Inferior parietal cortex (tissue), 1 donor: ENCODE measurements around the gene RECQL.

ENCODE experiments used
- DNase-seq: peaks from one replicate; pipeline ENCODE4 v3.0.0-alpha.2; 2016; ENCODE audit errors: extremely low spot score

Gene RECQL

DNA sequence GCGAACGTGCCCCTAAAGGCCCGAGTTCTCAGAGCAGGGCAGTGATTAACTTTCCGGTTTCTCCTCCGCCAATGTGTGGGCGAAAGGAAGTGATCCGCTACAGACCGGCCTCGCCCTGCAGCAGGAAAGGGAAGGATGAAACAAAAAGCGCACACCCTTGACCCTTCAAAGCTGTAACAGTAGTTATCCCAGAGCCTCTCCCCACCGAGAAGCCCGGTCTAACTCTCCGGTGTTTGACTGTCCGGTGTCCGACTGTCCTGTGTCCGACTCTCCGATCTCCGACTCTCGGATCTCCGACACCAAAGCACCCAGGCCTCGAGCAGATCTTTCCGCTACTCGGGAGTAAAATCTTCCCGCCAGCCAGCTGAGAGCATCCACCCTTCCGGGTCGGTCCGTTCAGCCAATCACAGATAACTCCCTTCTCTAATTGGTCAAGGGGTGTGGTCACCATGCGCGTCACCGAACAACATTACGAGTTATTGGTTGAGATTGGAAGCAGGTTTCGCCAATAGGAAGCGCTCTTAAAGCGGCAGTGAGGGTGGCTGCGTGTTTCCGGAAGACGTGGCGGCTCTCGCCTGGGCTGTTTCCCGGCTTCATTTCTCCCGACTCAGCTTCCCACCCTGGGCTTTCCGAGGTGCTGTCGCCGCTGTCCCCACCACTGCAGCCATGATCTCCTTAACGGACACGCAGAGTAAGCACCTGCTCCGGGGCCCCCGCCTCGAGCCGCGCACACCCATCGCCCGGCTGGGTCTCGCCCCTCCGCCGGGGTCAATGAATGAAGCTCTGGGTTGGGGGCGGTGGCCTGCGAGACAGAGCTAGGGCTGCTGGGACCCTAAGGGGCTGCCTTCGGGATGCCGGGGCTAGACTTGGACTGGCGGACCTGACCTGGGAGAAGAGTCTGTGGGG lies at the start of gene RECQL, which contains the start of gene GOLT1B:
TSS of gene RECQL (minus strand) at position 378 of the 906 bp plus-strand sequence. CDS start 2,065 bp downstream, outside the sequence.
TSS of gene GOLT1B (plus strand) at position 532 of the 906 bp plus-strand sequence. CDS start at position 667, 135 bp downstream.
- DNase-seq = peak; percentile 100

GRCh38 chr12:21547437-21547836 lies 46.0 kb upstream of the RECQL start:
- no peak for DNase-seq

DNA sequence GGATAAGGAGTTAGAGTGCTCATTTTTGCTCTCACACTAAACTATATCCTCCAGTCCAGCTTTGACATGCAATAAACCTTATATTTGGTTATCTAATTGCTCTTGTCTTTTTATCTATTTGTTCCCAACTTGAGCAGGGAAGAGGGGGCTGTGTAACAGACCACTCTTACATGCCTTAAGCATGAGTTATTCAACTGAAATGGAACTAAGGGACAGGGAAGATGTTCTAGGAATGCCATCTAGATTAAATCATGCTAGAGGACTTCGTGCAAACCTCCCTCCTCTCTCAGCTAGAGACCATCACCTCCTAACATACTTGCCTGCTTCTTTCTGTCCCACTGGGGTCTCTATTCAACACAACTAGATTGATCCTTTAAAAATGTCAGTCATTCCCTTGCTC lies 45.3 kb upstream of the RECQL start:
- DNase-seq = no peak

DNA sequence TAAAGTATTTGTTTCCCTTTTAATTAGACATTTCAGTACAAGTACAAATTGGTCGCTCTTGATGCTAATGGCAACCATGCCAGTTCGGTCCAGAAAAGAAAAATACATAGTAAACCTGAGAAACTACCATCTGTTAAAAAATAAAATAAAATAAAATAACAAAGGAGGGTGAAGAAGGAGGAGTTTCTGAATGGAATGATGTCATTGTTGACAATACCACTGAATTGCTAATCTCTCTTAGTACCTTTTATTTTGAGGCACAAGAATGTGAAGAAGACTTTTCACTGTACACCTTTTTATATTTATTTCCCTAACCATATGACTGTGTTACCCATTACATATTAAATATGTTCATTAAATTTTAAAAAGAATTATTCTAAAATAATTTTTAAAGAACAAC lies 44.1 kb upstream of the RECQL start:
- DNase-seq = no peak

DNA sequence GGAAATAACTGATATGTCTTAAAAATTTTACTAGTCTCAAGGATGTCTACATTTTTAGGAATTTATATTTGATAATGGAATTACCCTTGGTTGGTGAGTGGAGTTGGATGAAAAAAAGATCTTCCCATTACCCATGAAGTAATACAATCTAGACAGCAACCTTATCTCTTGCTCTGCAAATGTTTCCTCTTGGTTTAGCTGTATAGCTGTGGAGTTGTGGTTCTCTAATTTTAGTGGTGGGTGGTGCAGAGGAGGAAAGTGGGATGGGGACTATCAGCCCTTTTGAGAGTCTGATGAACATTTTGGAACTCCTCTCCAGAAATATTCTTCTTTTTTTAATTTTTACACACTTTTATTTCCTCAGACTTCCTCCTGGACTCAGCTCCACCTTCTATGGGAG lies 41.7 kb upstream of the RECQL start:
- DNase-seq = no peak

DNA sequence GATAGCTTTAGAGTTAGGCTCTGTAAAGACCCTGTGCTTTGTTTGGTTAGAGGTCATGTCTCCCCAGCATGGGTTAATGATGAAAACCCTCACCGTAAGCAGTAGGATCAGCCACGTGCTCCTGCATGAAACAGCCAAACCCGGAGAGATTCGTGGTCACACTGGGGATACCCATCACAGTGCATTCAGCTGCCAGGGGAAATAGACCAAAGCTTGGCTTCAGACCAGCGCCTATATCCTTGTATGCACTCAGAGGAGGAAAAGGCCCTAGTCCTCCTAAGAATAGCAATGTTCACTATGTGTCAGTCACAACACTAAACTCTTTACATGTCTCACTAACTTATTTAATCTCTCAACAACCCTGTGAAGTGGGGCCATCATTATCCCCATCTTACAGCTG lies 41.0 kb upstream of the RECQL start:
- no peak for DNase-seq

GRCh38 chr12:21541773-21542172 lies 40.3 kb upstream of the RECQL start:
- DNase-seq = no peak

GRCh38 chr12:21539797-21540196 lies 38.4 kb upstream of the RECQL start:
- DNase-seq = no peak

DNA sequence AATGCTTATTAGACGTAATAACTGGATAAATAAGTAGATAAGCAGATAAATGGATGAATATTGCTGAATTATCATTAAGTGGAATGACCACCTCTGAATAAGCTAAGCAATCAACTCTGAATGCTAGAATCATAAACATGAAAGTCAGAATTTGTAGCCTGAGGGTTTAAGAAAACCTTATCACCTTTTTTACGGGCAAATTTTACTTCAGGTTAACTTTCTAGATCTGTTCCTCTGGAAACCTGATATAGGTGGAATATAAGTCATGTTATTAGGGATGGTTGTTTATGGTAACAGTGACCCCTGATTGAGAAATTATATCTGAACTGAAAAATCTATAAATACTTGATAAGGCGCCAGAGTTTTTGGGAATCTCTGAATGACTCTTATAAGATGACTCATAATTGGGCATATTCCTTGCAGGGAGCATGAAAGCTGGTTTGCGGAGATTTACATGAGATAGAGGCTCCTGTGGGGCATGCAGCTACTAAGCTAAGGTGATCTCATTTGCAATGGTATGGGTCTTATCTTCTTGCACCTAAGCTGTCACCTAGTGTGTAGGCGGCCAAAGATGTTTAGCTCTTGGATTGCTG lies 36.7 kb upstream of the RECQL start:
- no peak for DNase-seq

- DNase-seq = no peak
These were observed 28.0 kb upstream of the RECQL start for GRCh38 chr12:21529456-21529855.

GRCh38 chr12:21528953-21529352 lies 27.5 kb upstream of the RECQL start:
- DNase-seq = no peak

DNA sequence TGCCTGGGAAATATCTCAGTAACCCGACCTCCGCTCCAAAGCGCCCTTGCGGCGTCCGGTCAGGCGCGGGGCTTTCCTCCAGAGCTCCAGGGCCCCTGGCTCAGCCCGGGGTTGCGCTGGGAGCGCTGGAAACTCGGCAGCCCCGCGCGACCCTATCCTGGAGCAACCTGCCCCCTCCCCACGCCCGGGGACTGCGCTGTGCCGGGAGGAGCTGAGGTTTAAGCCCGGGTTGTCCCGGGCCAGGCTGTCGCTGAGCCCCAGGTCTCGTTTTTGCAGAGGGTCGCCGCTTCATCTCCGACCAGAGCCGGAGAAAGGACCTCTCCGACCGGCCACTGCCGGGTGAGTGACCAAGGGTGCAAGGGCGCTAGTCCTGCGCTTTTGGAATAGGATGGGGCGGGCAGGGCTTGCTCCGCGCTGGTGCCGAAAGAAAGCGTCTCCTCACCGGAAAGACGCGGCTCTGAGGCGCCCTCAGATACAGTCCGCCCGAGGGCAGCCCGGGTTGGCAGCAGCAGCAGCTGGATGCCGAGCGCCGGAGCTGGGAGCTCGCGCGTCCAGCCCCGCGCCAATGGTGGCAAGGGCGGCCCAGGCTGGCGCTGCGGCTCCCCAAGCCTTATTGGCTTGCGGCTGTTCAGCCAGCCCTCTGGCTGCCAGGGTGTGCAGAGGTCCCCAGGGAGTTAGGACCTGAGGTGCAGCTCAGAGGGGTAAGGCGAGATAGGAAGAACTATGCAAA lies 26.2 kb upstream of the RECQL start:
- peak; percentile 47 for DNase-seq

- DNase-seq = no peak
These were observed 25.4 kb upstream of the RECQL start for GRCh38 chr12:21526721-21527345.

- DNase-seq = no peak
These were observed 24.6 kb upstream of the RECQL start, which contains the start of gene SPX for GRCh38 chr12:21526053-21526452. Gene SPX (plus strand): TSS chr12:21526296. CDS start chr12:21526473, 177 bp downstream.

DNA sequence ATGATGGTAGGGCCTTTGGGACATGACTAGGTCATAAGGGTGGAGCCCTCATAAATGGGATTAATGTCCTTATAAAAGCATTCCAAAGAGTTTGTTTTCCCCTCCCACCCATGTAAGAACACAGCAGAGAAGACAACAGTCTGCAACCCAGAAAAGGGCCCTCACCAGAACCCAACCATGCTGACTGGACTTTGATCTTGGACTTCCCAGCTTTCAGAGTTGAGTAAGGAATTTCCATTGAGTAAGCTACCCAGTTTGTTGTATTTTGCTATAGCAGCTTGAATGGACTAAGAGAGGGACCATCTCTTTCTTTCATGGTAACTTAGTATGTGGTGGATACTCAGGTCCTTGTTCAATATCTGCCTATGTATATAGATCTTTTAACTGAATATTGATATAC lies 21.7 kb upstream of the RECQL start:
- no peak for DNase-seq

- DNase-seq = no peak
These were observed 20.1 kb upstream of the RECQL start for GRCh38 chr12:21521541-21521940.

- DNase-seq = no peak
These were observed 17.0 kb upstream of the RECQL start for GRCh38 chr12:21518451-21518850.

DNA sequence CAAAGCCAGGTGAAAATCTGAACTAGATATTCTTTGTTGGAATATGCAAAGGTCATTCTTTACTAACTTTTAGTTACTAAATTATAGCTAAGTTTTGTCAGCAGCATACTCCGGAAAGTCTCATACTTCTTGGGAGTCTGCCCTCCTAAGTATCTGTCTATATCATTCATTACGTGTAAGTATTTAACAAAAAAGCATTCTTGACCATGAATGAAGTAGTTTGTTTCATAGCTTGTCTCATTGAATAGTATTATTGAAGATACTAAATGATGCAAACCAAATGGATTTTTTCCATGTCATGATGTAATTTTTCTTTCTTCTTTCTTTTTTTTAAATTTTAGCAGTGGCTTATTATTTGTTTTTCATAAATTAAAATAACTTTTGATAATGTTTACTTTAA lies 14.8 kb upstream of the RECQL start:
- no peak for DNase-seq

- no peak for DNase-seq
These were observed 8.3 kb upstream of the RECQL start for GRCh38 chr12:21509768-21510167.

DNA sequence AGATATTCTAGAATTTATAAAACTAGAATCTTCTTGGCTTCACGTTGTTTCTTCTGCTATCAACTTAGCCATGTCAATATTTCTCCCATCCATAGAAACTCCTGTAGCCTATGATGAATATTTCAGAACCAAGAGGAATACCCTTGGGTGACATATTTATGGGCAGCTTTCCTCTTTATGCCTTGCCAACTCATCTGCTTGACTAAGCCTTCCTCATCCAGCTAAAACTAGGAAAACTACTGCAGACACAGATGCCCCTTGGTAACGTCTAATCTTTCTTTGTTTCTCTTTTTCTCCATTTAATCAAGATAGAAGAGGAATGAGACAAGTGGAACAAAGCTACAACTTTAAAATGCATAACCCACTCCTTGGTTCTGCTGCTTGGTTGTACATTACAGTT lies 6.4 kb upstream of the RECQL start:
- no peak for DNase-seq

- no peak for DNase-seq
These were observed 4.5 kb upstream of the RECQL start for GRCh38 chr12:21505888-21506287.

DNA sequence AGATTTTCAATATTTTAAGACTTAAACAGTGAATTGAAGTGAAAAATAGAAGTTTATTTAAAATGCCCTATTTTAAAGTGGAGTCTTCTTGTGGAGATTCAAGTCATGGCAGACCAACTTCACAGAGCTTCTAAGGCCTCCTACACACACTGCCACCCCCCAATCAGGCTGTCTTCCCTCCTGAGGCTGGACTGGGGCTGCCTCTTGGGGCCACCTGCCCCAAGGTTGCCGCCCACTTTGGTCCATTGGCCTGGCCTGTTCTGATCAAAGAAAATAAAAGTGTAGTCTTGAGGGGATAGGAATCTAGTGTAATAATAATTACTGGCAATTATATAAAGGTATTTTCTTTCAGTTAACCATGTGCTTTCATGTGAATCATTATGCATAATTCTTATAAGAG lies 1.4 kb upstream of the RECQL start:
- no peak for DNase-seq
